Measurements from ENCODE around the gene RASL10B. TPM values are rescaled to one million over a fixed set of nuclear protein-coding genes. Genes with fewer than 3 reads are reported as not detected.

RASL10B gene
- total RNA-seq, 1 donor from 2014 or later = 16.2 TPM

- H3K27ac Mint-ChIP-seq (ENCODE audit: unreplicated experiment) = peak overlapping the region; percentile 16
- H3K36me3 Mint-ChIP-seq (ENCODE audit: unreplicated experiment) = peaks cover 17% of the 10 kb centered on the region
- H3K9me3 Mint-ChIP-seq (ENCODE audit: unreplicated experiment) = no peaks in the 10 kb centered on the region
- peaks cover 9% of the 10 kb centered on the region for H3K4me1 Mint-ChIP-seq (ENCODE audit: unreplicated experiment)
- H3K4me3 Mint-ChIP-seq (ENCODE audit: unreplicated experiment) = no peak overlapping the region
- TF ChIP-seq CTCF (IDR thresholded peaks at IDR 0.05) = no peak
- no peaks in the 10 kb centered on the region for H3K27me3 Mint-ChIP-seq (ENCODE audit: unreplicated experiment)
- DNase-seq (ENCODE audit: extremely low spot score, unreplicated experiment) = no peak
Observed at GRCh38 chr17:35709874-35710273, 21.6 kb upstream of the RASL10B start.

- H3K4me3 Mint-ChIP-seq (ENCODE audit: unreplicated experiment) = no peak overlapping the region
- H3K9me3 Mint-ChIP-seq (ENCODE audit: unreplicated experiment) = no peaks in the 10 kb centered on the region
- peaks cover 6% of the 10 kb centered on the region for H3K4me1 Mint-ChIP-seq (ENCODE audit: unreplicated experiment)
- no peaks in the 10 kb centered on the region for H3K27me3 Mint-ChIP-seq (ENCODE audit: unreplicated experiment)
- TF ChIP-seq CTCF (IDR thresholded peaks at IDR 0.05) = no peak
- H3K27ac Mint-ChIP-seq (ENCODE audit: unreplicated experiment) = peak overlapping the region; percentile 23
- no peak for DNase-seq (ENCODE audit: extremely low spot score, unreplicated experiment)
- H3K36me3 Mint-ChIP-seq (ENCODE audit: unreplicated experiment) = peaks cover 17% of the 10 kb centered on the region
Observed at GRCh38 chr17:35710950-35711349, 20.5 kb upstream of the RASL10B start.

- H3K4me3 Mint-ChIP-seq (ENCODE audit: unreplicated experiment) = no peak overlapping the region
- peaks cover 15% of the 10 kb centered on the region for H3K36me3 Mint-ChIP-seq (ENCODE audit: unreplicated experiment)
- H3K27me3 Mint-ChIP-seq (ENCODE audit: unreplicated experiment) = no peaks in the 10 kb centered on the region
- no peak overlapping the region for H3K27ac Mint-ChIP-seq (ENCODE audit: unreplicated experiment)
- H3K9me3 Mint-ChIP-seq (ENCODE audit: unreplicated experiment) = no peaks in the 10 kb centered on the region
- DNase-seq (ENCODE audit: extremely low spot score, unreplicated experiment) = no peak
- TF ChIP-seq CTCF (IDR thresholded peaks at IDR 0.05) = no peak
- peaks cover 25% of the 10 kb centered on the region for H3K4me1 Mint-ChIP-seq (ENCODE audit: unreplicated experiment)
Observed at GRCh38 chr17:35713069-35713728, 18.2 kb upstream of the RASL10B start.

GRCh38 chr17:35714988-35715387 lies 16.5 kb upstream of the RASL10B start:
- no peak overlapping the region for H3K27ac Mint-ChIP-seq (ENCODE audit: unreplicated experiment)
- H3K4me1 Mint-ChIP-seq (ENCODE audit: unreplicated experiment) = peaks cover 32% of the 10 kb centered on the region
- no peak overlapping the region for H3K4me3 Mint-ChIP-seq (ENCODE audit: unreplicated experiment)
- TF ChIP-seq CTCF (IDR thresholded peaks at IDR 0.05) = no peak
- no peaks in the 10 kb centered on the region for H3K27me3 Mint-ChIP-seq (ENCODE audit: unreplicated experiment)
- H3K36me3 Mint-ChIP-seq (ENCODE audit: unreplicated experiment) = peaks cover 21% of the 10 kb centered on the region
- H3K9me3 Mint-ChIP-seq (ENCODE audit: unreplicated experiment) = no peaks in the 10 kb centered on the region
- no peak for DNase-seq (ENCODE audit: extremely low spot score, unreplicated experiment)

GRCh38 chr17:35715416-35715815 lies 16.0 kb upstream of the RASL10B start:
- Mint-ChIP-seq H3K36me3 (ENCODE audit: unreplicated experiment) (peaks cover 19% of the 10 kb centered on the region), H3K27me3 (ENCODE audit: unreplicated experiment) (no peaks in the 10 kb centered on the region), H3K27ac (ENCODE audit: unreplicated experiment) (no peak overlapping the region), H3K4me1 (ENCODE audit: unreplicated experiment) (peaks cover 28% of the 10 kb centered on the region), H3K9me3 (ENCODE audit: unreplicated experiment) (no peaks in the 10 kb centered on the region), H3K4me3 (ENCODE audit: unreplicated experiment) (no peak overlapping the region)
- DNase-seq (ENCODE audit: extremely low spot score, unreplicated experiment) = no peak
- no peak for TF ChIP-seq CTCF (IDR thresholded peaks at IDR 0.05)

Data from osteocyte (in vitro differentiated cells).